ENCODE results near the gene ZNG1A.
"Not testable (repeated sequence)": the region's sequence is repeated elsewhere in the genome, so short reads cannot be mapped to it uniquely, and the experiment has no call there.

ZNG1A gene

GRCh38 chr9:178140-178825, 573 bp downstream of the ZNG1A start:
- DNase-seq (ENCODE audit: low spot score): peak; percentile 0

GRCh38 chr9:169757-170156, 9.1 kb downstream of the ZNG1A start:
- not testable (repeated sequence) for DNase-seq (ENCODE audit: low spot score)

GRCh38 chr9:159871-160270, 19.0 kb downstream of the ZNG1A start:
- not testable (repeated sequence) for DNase-seq (ENCODE audit: low spot score)

GRCh38 chr9:151173-151572, 27.7 kb downstream of the ZNG1A start:
- DNase-seq (ENCODE audit: low spot score): not testable (repeated sequence)

- DNase-seq (ENCODE audit: low spot score): not testable (repeated sequence)
Measured at GRCh38 chr9:139880-140279, 39.0 kb downstream of the ZNG1A start.

- not testable (repeated sequence) for DNase-seq (ENCODE audit: low spot score)
Measured at GRCh38 chr9:117995-118467, 60.8 kb downstream of the ZNG1A start, which contains the start of gene FOXD4. Gene FOXD4, minus strand, starts transcription at chr9:118417. Its CDS starts 298 bp downstream, at chr9:118119.

GRCh38 chr9:117144-117994, 61.5 kb downstream of the ZNG1A start:
- not testable (repeated sequence) for DNase-seq (ENCODE audit: low spot score)

GRCh38 chr9:116239-117077, 62.4 kb downstream of the ZNG1A start:
- DNase-seq (ENCODE audit: low spot score): not testable (repeated sequence)

GRCh38 chr9:115118-115451, 63.8 kb downstream of the ZNG1A start:
- not testable (repeated sequence) for DNase-seq (ENCODE audit: low spot score)

- DNase-seq (ENCODE audit: low spot score): not testable (repeated sequence)
Measured at GRCh38 chr9:114267-115117, 64.4 kb downstream of the ZNG1A start.

- DNase-seq (ENCODE audit: low spot score): peak; percentile 10
Measured at GRCh38 chr9:113468-114266, 65.2 kb downstream of the ZNG1A start.

GRCh38 chr9:112589-113467, 66.0 kb downstream of the ZNG1A start:
- not testable (repeated sequence) for DNase-seq (ENCODE audit: low spot score)

GRCh38 chr9:110672-111071, 68.2 kb downstream of the ZNG1A start:
- DNase-seq (ENCODE audit: low spot score): not testable (repeated sequence)

GRCh38 chr9:109540-109939, 69.3 kb downstream of the ZNG1A start:
- DNase-seq (ENCODE audit: low spot score): not testable (repeated sequence)

- not testable (repeated sequence) for DNase-seq (ENCODE audit: low spot score)
Measured at GRCh38 chr9:108742-109495, 69.9 kb downstream of the ZNG1A start.

- DNase-seq (ENCODE audit: low spot score): not testable (repeated sequence)
Measured at GRCh38 chr9:105991-106390, 72.9 kb downstream of the ZNG1A start.

- DNase-seq (ENCODE audit: low spot score): not testable (repeated sequence)
Measured at GRCh38 chr9:100430-100829, 78.4 kb downstream of the ZNG1A start.

GRCh38 chr9:99867-100266, 79.0 kb downstream of the ZNG1A start:
- DNase-seq (ENCODE audit: low spot score): not testable (repeated sequence)
